Lung (tissue), 12 donors: ENCODE results near the gene TMOD4. TPM values are rescaled to one million over a fixed set of nuclear protein-coding genes. Genes with fewer than 3 reads are reported as not detected.

Source experiments
- ATAC-seq: fragments of 200-7000 bp; cut with Tn5 transposase; one replicate; pipeline ENCODE4 v1.9.1; 2020; ENCODE audit warnings: moderate number of reproducible peaks; ENCODE audit not compliant: insufficient read depth, low FRiP score
- DNase-seq, 3 donors: peaks; one replicate each; pipeline ENCODE4 v3.0.0-alpha.2; 2013 to 2017
- H3K27ac ChIP-seq, 2 donors: one replicate each; pipeline ENCODE4 v1.5.1; 2013; ENCODE audit warnings: mild to moderate bottlenecking in 2 of 2, moderate library complexity in 2 of 2, control low read depth in 1 of 2, inconsistent platforms in 1 of 2, low read depth in 1 of 2, low read length in 1 of 2
- H3K27me3 ChIP-seq, 3 donors: one replicate each; pipeline ENCODE4 v1.5.1; 2013; ENCODE audit warnings: low read length in 2 of 3; ENCODE audit not compliant: control insufficient read depth in 3 of 3, insufficient read depth in 3 of 3
- H3K36me3 ChIP-seq, 4 donors: one replicate each; pipeline ENCODE4 v1.5.1; 2013; ENCODE audit warnings: low read length in 4 of 4, mild to moderate bottlenecking in 1 of 4, moderate library complexity in 1 of 4; ENCODE audit not compliant: control insufficient read depth in 4 of 4, insufficient read depth in 4 of 4
- H3K4me1 ChIP-seq, 5 donors: one replicate each; pipeline ENCODE4 v1.5.1; 2013; ENCODE audit warnings: low read length in 5 of 5, mild to moderate bottlenecking in 2 of 5, moderate library complexity in 1 of 5; ENCODE audit not compliant: control insufficient read depth in 5 of 5, insufficient read depth in 5 of 5
- H3K4me3 ChIP-seq: one replicate; pipeline ENCODE4 v1.5.1; 2013; ENCODE audit warnings: mild to moderate bottlenecking, control low read depth, moderate library complexity
- H3K9ac ChIP-seq, 2 donors: one replicate each; pipeline ENCODE4 v1.5.1; 2013; ENCODE audit warnings: low read length in 2 of 2, control low read depth in 1 of 2; ENCODE audit not compliant: insufficient read depth in 1 of 2
- H3K9me3 ChIP-seq, 4 donors: one replicate each; pipeline ENCODE4 v1.5.1; 2013; ENCODE audit warnings: low read length in 3 of 4, mild to moderate bottlenecking in 1 of 4, moderate library complexity in 1 of 4; ENCODE audit not compliant: control insufficient read depth in 4 of 4, insufficient read depth in 3 of 4
- CTCF ChIP-seq: IDR thresholded peaks from 2 replicates; pipeline ENCODE4 v1.5.1; 2012; ENCODE audit warnings: mild to moderate bottlenecking; ENCODE audit errors: control extremely low read depth, extremely low read depth
- WGBS, 2 donors: extraction: QIAGEN DNeasy Blood & Tissue Kit; methylation state at CpG; one replicate each; pipeline ENCODE4 v1.1.7; 2013; 5-methylcytosine and 5-hydroxymethylcytosine counted together
- polyA plus RNA-seq, 2 donors: library from polyadenylated mRNA; stranded (reverse); fragments of 200-250 nt; gene quantifications; one replicate each; pipeline ENCODE4 v1.2.1, GENCODE V29; 2013
- total RNA-seq, 2 donors: library from RNA; depleted of rRNA in 1 of 2; stranded (reverse); fragments of >200 nt in 1 of 2; gene quantifications; one replicate each; pipeline ENCODE4 v1.2.1, GENCODE V29; 2014 to 2021
- donor health status: control.
- donor health status: control.
- donor health status: Bipolar disorder and iron deficiency.
- donor health status: healthy.
- donor health status: DM: yes; HTN: yes; CAD: no.

The TMOD4 gene
- total and polyA plus RNA-seq, 4 donors: 0.18 to 0.83 (median 0.31) TPM; not detected in 1

- Histone ChIP-seq H3K27ac (no peak overlapping the region), H3K27me3 (no peaks in the 10 kb centered on the region), H3K9ac (no peak overlapping the region), H3K4me3 (no peak overlapping the region), H3K9me3 (no peaks in the 10 kb centered on the region), H3K4me1 (peaks cover 0 to 21% (median 0%) of the 10 kb centered on the region in 5 donors), H3K36me3 (peaks cover 0 to 36% (median 9%) of the 10 kb centered on the region in 4 donors)
- ATAC-seq (no peak), DNase-seq (no peak)
- 95 to 97% methylated on average over 6 to 7 of the region's 7 CpGs for WGBS, 2 donors
- TF ChIP-seq CTCF: no peak
These were observed 40.8 kb downstream of the TMOD4 start for GRCh38 chr1:151134991-151135390.

- Histone ChIP-seq H3K36me3 (peaks cover 0 to 36% (median 8%) of the 10 kb centered on the region in 4 donors), H3K4me1 (peaks cover 0 to 21% (median 0%) of the 10 kb centered on the region in 5 donors), H3K27me3 (no peaks in the 10 kb centered on the region), H3K4me3 (no peak overlapping the region), H3K9ac (no peak overlapping the region), H3K9me3 (no peaks in the 10 kb centered on the region), H3K27ac (no peak overlapping the region)
- TF ChIP-seq CTCF: no peak
- ATAC-seq (no peak), DNase-seq (no peak)
- WGBS, 2 donors: 87 to 97% methylated on average over 3 of the region's 3 CpGs
These were observed 41.4 kb downstream of the TMOD4 start for GRCh38 chr1:151134396-151134795.

GRCh38 chr1:151133018-151133806 lies 42.6 kb downstream of the TMOD4 start:
- ATAC-seq: no peak
- 81 to 86% methylated on average over 61 to 65 of the region's 65 CpGs for WGBS, 2 donors
- TF ChIP-seq CTCF: no peak

More at GRCh38 chr1:151133018-151133806, 42.6 kb downstream of the TMOD4 start:
- Histone ChIP-seq H3K36me3 (peaks cover 0 to 33% (median 7%) of the 10 kb centered on the region in 4 donors), H3K4me1 (peaks cover 0 to 21% (median 0%) of the 10 kb centered on the region in 5 donors), H3K4me3 (no peak overlapping the region), H3K9ac (no peak overlapping the region), H3K27ac (no peak overlapping the region), H3K9me3 (no peaks in the 10 kb centered on the region), H3K27me3 (no peaks in the 10 kb centered on the region)
- DNase-seq: peak in 2 of 3 donors; percentile 29 to 33
